ENCODE data around the gene N4BP2. TPM values are rescaled to one million over a fixed set of nuclear protein-coding genes. Genes with fewer than 3 reads are reported as not detected.
"Not testable (repeated sequence)": the region's sequence is repeated elsewhere in the genome, so short reads cannot be mapped to it uniquely, and the experiment has no call there.

Gene N4BP2
- total RNA-seq, 6 experiments from 2014 or later: 1.0 to 2.1 (median 1.9) TPM

- Mint-ChIP-seq H3K4me3 (no peak overlapping the region), H3K36me3 (ENCODE audit: low read depth) (0 out of 2 replicates have a peak, but pooled peaks cover under 1% of the 10 kb centered on the region), H3K27ac (no peak overlapping the region), H3K9me3 (no peaks in the 10 kb centered on the region), H3K4me1 (ENCODE audit: low read depth) (no peaks in the 10 kb centered on the region), H3K27me3 (ENCODE audit: insufficient read depth) (no peaks in the 10 kb centered on the region)
- no peak for TF ChIP-seq CTCF (IDR thresholded peaks at IDR 0.05)
- no peak for DNase-seq
Observed at GRCh38 chr4:40130401-40131036, 73.9 kb downstream of the N4BP2 start.

- Mint-ChIP-seq H3K27me3 (ENCODE audit: insufficient read depth) (peaks cover 3% of the 10 kb centered on the region; the same call in 1 of the 2 replicates), H3K4me3 (no peak overlapping the region), H3K4me1 (ENCODE audit: low read depth) (no peaks in the 10 kb centered on the region; the same call in 1 of the 2 replicates), H3K36me3 (ENCODE audit: low read depth) (peaks cover 14% of the 10 kb centered on the region), H3K9me3 (no peaks in the 10 kb centered on the region), H3K27ac (no peak overlapping the region)
- no peak for DNase-seq
- TF ChIP-seq CTCF (IDR thresholded peaks at IDR 0.05): no peak
Observed at GRCh38 chr4:40132816-40133215, 76.2 kb downstream of the N4BP2 start.

- no peak for TF ChIP-seq CTCF (IDR thresholded peaks at IDR 0.05)
- H3K9me3 Mint-ChIP-seq: no peaks in the 10 kb centered on the region
- H3K27ac Mint-ChIP-seq: no peak overlapping the region
- H3K4me1 Mint-ChIP-seq (ENCODE audit: low read depth): no peaks in the 10 kb centered on the region; the same call in 1 of the 2 replicates
- H3K27me3 Mint-ChIP-seq (ENCODE audit: insufficient read depth): peaks cover 3% of the 10 kb centered on the region; the same call in 1 of the 2 replicates
- DNase-seq: no peak
- H3K4me3 Mint-ChIP-seq: no peak overlapping the region
- H3K36me3 Mint-ChIP-seq (ENCODE audit: low read depth): peaks cover 18% of the 10 kb centered on the region
Observed at GRCh38 chr4:40134206-40134917, 77.7 kb downstream of the N4BP2 start.

- not testable (repeated sequence) for H3K27me3 Mint-ChIP-seq (ENCODE audit: insufficient read depth); H3K27ac Mint-ChIP-seq; DNase-seq; H3K4me1 Mint-ChIP-seq (ENCODE audit: low read depth); H3K4me3 Mint-ChIP-seq; H3K9me3 Mint-ChIP-seq
- peaks cover 18% of the 10 kb centered on the region for H3K36me3 Mint-ChIP-seq (ENCODE audit: low read depth)
Observed at GRCh38 chr4:40136202-40136601, 79.6 kb downstream of the N4BP2 start.

- H3K27me3 Mint-ChIP-seq (ENCODE audit: insufficient read depth): peaks cover 3% of the 10 kb centered on the region; the same call in 1 of the 2 replicates
- peaks cover 27% of the 10 kb centered on the region for H3K36me3 Mint-ChIP-seq (ENCODE audit: low read depth)
- TF ChIP-seq CTCF (IDR thresholded peaks at IDR 0.05): no peak
- no peak overlapping the region for H3K27ac Mint-ChIP-seq
- H3K4me1 Mint-ChIP-seq (ENCODE audit: low read depth): no peaks in the 10 kb centered on the region; the same call in 1 of the 2 replicates
- no peak for DNase-seq
- H3K4me3 Mint-ChIP-seq: no peak overlapping the region
- H3K9me3 Mint-ChIP-seq: no peaks in the 10 kb centered on the region
Observed at GRCh38 chr4:40140196-40140595, 83.5 kb downstream of the N4BP2 start.

GRCh38 chr4:40140597-40140996, 83.9 kb downstream of the N4BP2 start:
- not testable (repeated sequence) for DNase-seq; H3K4me1 Mint-ChIP-seq (ENCODE audit: low read depth); H3K9me3 Mint-ChIP-seq; H3K27me3 Mint-ChIP-seq (ENCODE audit: insufficient read depth); H3K27ac Mint-ChIP-seq; H3K4me3 Mint-ChIP-seq
- peaks cover 25% of the 10 kb centered on the region for H3K36me3 Mint-ChIP-seq (ENCODE audit: low read depth)
